ENCODE data around the gene TOR1A.
A peak's percentile ranks its signal among the peaks of the same experiment; 100 is the strongest.

The TOR1A gene

DNA sequence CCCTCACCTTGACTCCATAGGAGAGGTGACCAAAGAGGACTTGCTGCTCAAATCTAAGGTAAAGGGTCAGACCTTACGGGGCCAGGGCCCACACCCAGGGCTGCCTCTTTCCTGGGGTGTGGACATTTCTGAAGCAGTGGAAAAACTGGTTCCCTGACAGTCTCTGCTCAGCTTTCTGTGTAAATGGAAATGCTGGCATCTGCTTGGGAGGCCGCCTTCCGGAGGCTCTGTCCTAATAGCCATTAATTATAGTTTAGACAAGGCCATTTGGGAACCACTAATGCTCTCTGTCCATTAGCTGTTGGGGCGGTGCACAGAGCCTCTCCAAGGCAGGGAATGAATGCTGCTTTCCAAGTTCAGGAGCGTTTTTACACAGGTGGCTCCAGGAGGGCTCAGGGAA is 28.6 kb upstream of the TOR1A start:
- no peak for DNase-seq (ENCODE audit: low spot score)

- no peak for DNase-seq (ENCODE audit: low spot score)
Measured at GRCh38 chr9:129851821-129852220, 27.9 kb upstream of the TOR1A start.

DNA sequence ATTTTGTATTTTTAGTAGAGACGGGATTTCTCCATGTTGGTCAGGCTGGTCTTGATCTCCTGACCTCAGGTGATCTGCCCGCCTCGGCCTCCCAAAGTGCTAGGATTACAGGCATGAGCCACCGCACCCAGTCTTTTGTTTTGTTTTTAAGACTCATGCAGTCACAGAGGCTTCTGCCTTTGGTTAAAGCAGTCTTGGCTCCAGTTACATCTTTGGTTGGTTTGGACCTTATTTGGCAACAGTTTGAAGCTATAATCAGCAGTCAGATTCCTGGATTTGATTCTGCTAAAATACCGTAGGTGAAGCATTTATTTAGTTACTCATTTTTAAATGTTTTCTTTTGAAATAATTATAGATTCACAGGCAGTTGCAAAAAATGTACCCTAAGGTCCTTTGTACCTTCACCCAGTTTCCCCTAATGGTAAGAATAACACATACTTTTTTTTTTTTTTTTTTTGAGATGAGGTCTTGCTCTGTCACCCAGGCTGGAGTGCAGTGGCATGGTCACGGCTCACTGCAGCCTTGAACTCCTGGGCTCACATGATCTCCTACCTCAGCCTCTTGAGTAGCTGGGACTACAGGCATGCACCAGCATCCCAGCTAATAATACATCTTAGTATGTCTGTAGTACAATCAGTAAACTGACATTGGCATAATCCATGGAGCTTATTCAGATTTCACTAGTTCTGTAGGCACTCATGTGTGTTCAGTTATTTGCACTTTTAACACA is 27.1 kb upstream of the TOR1A start:
- DNase-seq (ENCODE audit: low spot score): no peak

- DNase-seq (ENCODE audit: low spot score): no peak
Measured at GRCh38 chr9:129849901-129850300, 26.0 kb upstream of the TOR1A start.

GRCh38 chr9:129848712-129849441 is 24.9 kb upstream of the TOR1A start:
- no peak for DNase-seq (ENCODE audit: low spot score)

DNA sequence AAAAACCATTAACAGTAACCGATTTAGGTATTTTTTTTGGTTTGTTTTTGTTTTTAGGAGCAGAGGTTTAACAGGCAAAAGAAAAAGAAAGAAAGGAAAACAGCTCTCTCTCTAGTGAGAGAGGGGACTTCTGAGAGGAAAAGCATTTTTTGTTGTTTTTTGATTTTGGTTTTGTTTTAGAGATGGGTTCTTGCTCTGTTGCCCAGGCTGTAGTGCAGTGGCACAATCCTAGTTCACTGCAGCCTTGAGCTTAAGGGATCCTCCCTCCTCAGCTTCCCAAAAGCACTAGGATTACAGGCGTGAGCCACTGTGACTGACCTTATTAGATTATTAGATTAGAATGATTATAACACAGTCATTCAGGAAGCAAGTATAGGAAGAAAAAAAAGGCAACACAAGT is 21.4 kb upstream of the TOR1A start:
- DNase-seq (ENCODE audit: low spot score): no peak

DNA sequence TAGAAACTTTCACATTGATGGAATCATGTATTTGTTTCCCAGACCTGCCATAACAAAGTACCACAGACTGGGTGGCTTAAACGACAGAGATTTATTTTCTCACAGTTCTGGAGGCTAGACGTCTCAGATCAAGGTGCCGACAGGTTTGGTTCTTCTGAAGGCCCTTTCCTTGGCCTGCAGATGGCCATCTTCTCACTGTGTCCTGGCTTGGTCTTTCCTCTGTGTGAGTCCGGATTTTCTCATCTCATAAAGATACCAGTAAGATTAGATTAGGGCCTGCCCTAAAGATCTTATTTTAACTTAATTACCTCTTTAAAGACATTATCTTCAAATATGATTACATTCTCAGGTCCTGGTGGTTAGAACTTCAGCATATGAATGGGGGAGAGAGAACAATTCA is 17.1 kb upstream of the TOR1A start:
- no peak for DNase-seq (ENCODE audit: low spot score)

DNA sequence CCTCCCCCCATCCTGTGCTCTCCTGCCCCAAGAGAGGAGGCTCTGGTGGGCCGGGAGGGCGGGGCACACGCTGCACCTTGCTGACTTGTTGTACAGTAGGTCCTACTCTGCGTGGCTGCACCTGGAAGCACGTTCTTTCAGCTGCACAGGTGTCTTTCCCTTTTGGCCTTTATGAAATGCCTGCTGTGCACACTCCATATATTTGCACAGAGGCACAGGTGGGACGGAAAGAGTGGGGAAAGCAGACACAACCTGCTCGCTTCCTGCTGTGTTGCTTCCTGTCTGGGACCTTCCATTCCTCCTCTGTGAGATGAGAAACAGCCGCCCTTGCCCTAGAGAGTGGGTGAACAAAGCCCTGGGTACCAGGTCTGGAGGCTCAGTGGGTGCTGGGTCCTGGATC is 16.1 kb upstream of the TOR1A start:
- no peak for DNase-seq (ENCODE audit: low spot score)

GRCh38 chr9:129839324-129840023 is 15.5 kb upstream of the TOR1A start:
- DNase-seq (ENCODE audit: low spot score): no peak

GRCh38 chr9:129838707-129839259 is 14.8 kb upstream of the TOR1A start:
- no peak for DNase-seq (ENCODE audit: low spot score)

DNA sequence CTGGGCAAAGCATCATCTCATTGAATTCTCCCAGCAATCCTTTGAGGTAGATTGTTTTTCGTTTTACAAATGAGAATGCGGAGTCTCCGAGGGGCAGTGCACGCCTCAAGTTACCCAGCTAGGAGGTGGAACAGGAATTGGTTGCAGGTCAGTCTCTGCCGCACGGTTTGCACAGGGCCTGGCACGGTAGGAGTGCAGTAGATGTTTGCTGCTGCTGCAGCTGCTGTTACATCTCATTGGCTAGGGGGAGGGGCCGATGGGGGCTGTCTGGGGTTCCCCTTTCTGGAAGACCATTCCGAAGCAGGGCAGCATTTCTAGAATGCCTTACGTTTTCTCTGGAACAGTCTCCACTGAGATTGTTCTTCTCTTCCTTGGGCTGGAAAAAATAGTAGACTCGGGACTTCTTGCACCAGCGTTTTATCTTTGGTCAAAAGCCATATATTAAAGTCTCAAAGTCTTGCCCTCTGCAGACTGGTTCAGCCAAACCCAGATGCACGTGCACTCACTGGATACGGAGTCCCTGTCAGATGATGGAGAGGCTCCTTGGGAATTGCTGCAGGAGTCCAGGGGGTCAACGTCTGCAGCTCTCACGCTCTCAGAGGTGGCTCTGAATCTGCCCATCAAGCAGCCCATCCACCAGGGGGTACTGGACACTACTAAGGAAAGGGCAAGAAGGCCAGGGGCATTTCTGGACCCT is 12.5 kb upstream of the TOR1A start:
- DNase-seq (ENCODE audit: low spot score): no peak

DNA sequence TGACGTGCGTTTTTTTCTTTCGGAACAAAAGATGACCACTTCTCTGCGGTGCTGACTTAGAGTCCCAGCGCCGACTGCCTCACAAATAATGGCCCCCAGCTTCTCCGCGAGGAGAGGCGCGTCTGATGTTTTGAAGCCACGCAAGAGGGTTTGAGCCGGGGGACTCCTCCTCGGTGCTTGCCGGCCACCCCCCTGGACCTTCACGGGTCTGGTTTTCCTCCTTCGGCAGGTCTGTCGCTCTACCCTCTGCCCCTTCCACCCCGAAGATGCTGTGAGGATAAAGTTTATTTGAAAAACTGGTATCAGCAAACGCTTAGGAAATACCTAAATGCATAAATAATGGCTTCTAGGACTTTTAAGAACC is 11.9 kb upstream of the TOR1A start:
- no peak for DNase-seq (ENCODE audit: low spot score)

DNA sequence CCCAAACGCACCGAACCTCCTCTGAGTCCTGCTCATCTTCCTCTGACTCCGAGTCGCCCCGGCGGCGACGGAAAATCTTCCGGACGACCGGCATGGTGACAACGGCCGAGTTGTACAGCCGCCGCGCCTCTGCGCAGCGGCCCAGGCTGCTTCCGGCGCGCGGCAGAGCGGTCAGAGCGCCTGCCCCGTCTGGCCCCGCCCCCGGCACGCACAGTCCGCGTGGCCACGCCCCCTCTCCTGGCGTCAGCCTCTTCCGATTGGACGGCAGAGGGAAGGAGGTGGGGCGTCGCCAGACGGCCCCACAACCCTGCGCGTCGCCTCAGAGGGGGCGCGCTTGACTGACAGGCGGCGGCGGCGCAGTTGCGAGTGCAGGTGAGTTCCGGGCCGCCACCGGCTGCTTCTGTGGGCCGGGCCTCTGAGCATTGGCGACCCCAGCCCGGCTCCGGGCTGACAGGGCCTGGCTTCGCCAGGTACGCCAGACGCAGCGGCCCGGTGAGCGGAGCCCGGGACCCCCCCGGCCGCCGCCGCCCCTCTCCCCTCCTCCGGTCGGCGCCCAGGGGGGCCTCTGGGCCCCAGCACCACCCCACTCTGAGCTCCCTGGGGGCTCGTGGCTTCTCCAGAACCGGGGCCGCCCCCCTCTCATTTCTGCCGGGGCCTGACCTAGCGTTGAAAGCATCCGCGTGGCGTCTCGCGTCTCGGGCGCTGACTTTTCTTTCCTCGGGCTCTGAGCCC is 11.4 kb upstream of the TOR1A start, which contains the start of the genes C9orf78 and USP20:
C9orf78 (minus strand) TSS at position 148 of the 732 bp plus-strand sequence; CDS start at position 94, 54 bp downstream.
USP20 (plus strand) TSS at position 331 of the 732 bp plus-strand sequence. CDS start 17,098 bp downstream, outside the sequence.
- DNase-seq (ENCODE audit: low spot score): peak; percentile 98

- DNase-seq (ENCODE audit: low spot score): no peak
Measured at GRCh38 chr9:129834489-129835127, 10.7 kb upstream of the TOR1A start.

DNA sequence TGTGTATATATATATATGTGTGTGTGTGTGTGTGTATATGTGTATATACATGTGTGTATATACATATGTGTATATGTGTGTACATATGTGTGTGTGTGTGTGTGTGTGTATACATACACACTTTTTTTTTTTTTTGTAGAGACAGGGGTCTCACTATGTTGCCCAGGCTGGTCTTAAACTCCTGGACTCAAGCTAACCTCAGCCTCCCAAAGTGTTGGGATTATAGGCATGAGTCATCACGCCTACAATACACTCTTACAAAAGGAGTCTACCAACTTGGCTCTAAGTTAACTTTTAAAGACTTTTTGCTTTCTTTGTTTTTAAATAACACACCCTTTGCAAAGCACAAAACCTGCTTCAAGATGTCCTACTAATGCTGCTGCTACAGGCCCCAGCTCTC is 9.0 kb upstream of the TOR1A start:
- DNase-seq (ENCODE audit: low spot score): no peak

DNA sequence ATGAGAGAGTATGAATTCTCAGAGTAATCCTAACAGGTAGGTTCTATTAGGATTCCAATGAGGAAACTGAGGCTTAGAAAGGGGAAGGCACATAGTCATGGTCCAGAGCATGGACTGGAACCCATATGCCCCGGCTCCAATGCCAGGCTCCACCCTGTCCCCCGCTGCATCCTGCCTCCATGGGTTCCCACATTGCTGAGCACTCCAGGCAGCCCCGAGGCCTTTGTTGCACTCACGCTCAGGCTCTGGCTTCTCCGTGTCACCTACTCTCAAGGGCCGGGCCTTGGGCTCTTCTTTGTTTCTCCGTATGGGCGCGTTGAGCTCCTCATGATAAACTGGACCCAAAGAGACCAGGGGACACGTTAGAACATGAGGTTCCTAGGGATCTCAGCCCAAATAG is 5.0 kb upstream of the TOR1A start:
- DNase-seq (ENCODE audit: low spot score): no peak

- no peak for DNase-seq (ENCODE audit: low spot score)
Measured at GRCh38 chr9:129828051-129828450, 4.1 kb upstream of the TOR1A start.

GRCh38 chr9:129826759-129827158 is 2.8 kb upstream of the TOR1A start:
- DNase-seq (ENCODE audit: low spot score): no peak

DNA sequence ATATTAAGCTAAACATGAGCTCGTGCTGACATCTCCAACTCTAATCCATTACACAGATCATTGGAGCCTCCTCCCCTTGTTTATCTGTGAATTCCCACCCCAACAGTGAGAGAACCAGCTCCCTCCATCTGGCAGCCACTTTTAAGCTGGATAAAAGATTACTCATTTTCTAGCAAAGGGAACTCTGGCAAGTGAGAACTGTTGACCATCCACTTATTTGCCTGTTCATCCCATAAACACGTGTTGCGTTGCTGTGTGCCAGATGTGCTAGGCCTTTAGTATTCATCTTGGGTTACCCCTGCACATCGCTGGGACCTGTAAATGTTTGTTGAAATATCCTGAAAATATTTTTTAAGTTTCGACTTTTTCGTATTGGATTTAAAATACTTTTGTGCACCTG is 2.4 kb upstream of the TOR1A start:
- DNase-seq (ENCODE audit: low spot score): no peak

- DNase-seq (ENCODE audit: low spot score): no peak
Measured at GRCh38 chr9:129823542-129823934, 398 bp downstream of the TOR1A start.

Data from ecto neural progenitor cell (in vitro differentiated cells).